Measurements from ENCODE around the gene SDC4. TPM values are rescaled to one million over a fixed set of nuclear protein-coding genes. Genes with fewer than 3 reads are reported as not detected.
A peak's percentile ranks its signal among the peaks of the same experiment; 100 is the strongest.

SDC4 gene
- total and polyA plus RNA-seq, 5 donors, result 57.5 to 125 (median 62.3) TPM

GRCh38 chr20:45330476-45330875, 17.7 kb downstream of the SDC4 start:
- DNase-seq (no peak), ATAC-seq (no peak)
- Histone ChIP-seq H3K4me1 (ENCODE audit: control insufficient read depth, insufficient read depth, low read length) (no peaks in the 10 kb centered on the region), H3K27ac (ENCODE audit: low read length) (no peak overlapping the region), H3K9me3 (ENCODE audit: control insufficient read depth, low read length) (no peaks in the 10 kb centered on the region), H3K4me3 (ENCODE audit: low read length) (no peak overlapping the region), H3K27me3 (ENCODE audit: control insufficient read depth, insufficient read depth) (no peaks in the 10 kb centered on the region)
- intact Hi-C loops (cut with DNase I), result no loop called here
- WGBS, result 94% methylated on average over 3 of the region's 3 CpGs

DNA sequence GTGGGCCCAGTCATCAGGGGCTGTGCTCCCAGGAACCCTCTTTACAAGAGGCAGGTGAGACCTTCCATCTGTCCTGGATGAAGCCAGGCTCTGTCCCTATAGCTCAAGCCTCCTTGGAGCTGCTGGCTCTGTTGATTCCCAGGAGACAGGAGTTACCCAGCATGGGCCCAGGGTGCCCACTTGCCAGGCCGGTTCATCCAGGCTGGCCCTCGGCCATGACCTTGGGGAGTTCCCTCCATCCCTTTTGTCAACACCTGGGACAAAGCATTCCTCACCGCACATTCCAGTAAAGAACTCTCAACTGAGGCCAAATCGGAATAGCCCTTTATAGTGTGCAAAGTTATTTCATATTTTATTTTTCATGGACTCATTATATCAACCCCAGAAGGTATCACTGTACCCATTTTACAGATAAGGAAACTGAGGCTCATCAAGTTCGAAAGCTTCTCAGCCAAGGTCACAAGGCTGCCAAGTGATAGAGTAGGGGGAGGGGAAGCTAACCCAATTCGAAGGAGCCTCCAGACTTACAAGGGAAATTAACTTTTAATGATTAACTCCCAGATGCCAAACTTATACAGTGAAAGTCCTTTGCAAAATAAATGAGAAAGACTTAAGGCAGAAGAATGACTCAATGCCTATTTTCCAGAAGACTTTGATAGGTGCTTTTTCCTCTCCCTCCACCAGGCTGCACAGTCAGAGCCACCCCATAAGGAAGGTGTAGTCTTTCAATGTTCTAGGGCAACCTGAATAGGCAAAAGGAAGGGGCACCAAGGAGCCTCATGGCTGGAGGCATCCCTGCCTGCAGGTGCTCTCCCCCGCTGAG, 18.5 kb downstream of the SDC4 start:
- WGBS, result 83% methylated on average over 7 of the region's 7 CpGs
- ATAC-seq, result no peak
- intact Hi-C loops (cut with DNase I), result no loop called here
- no peak for DNase-seq
- no peaks in the 10 kb centered on the region for H3K9me3 ChIP-seq (ENCODE audit: control insufficient read depth, low read length)
- H3K4me1 ChIP-seq (ENCODE audit: control insufficient read depth, insufficient read depth, low read length), result no peaks in the 10 kb centered on the region
- H3K27ac ChIP-seq (ENCODE audit: low read length), result no peak overlapping the region
- H3K4me3 ChIP-seq (ENCODE audit: low read length), result no peak overlapping the region
- H3K27me3 ChIP-seq (ENCODE audit: control insufficient read depth, insufficient read depth), result no peaks in the 10 kb centered on the region

DNA sequence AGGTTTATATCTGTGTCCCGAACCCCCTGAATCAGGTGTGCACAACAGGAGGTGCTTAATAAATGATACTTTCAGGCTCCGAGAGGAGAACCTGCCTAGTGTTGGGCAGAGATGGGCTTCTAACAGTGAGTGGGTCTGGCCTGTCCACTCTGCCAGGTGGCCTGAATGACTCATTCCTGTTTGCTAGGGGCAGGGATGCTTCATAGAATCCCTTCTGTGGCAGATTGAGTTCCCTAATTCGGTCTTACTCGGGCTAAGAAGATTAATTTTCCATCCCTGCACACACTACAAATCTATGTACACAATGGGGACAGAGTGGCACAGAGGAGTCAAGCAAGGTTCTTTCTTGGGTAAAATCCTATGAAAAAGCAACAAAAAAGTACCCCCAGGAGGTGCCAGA, 19.8 kb downstream of the SDC4 start:
- H3K4me1 ChIP-seq (ENCODE audit: control insufficient read depth, insufficient read depth, low read length), result no peaks in the 10 kb centered on the region
- H3K27ac ChIP-seq (ENCODE audit: low read length), result no peak overlapping the region
- WGBS, result 93% methylated on average over 4 of the region's 4 CpGs
- DNase-seq (no peak), ATAC-seq (no peak)
- H3K27me3 ChIP-seq (ENCODE audit: control insufficient read depth, insufficient read depth), result no peaks in the 10 kb centered on the region
- no peaks in the 10 kb centered on the region for H3K9me3 ChIP-seq (ENCODE audit: control insufficient read depth, low read length)
- H3K4me3 ChIP-seq (ENCODE audit: low read length), result no peak overlapping the region
- intact Hi-C loops (cut with DNase I), result no loop called here

DNA sequence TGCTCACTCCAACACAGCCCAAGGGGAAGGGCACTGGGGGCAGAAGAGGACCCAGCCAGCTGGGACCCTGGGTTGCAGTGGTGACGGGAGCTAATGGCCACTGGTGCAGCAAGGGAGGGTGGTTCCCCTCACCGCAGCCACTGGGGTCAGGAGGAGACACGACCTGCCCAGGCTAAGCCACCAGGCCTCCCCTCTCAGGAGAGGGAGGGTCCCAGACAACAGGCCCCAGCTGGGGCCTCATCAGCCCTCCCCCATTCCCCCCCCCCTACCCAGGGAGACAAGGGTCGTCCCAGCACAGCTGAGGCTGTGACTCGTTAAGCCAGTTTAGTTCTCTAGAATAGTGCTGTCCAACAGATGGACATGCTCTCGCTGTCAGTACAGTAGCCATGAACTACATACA, 22.9 kb downstream of the SDC4 start:
- peak in 1 of 2 donors; percentile 6 for ATAC-seq
- Histone ChIP-seq H3K4me3 (ENCODE audit: low read length) (no peak overlapping the region), H3K9me3 (ENCODE audit: control insufficient read depth, low read length) (no peaks in the 10 kb centered on the region), H3K27ac (ENCODE audit: low read length) (no peak overlapping the region), H3K27me3 (ENCODE audit: control insufficient read depth, insufficient read depth) (no peaks in the 10 kb centered on the region), H3K4me1 (ENCODE audit: control insufficient read depth, insufficient read depth, low read length) (no peaks in the 10 kb centered on the region)
- no peak for DNase-seq
- intact Hi-C loops (cut with DNase I), result no loop called here
- WGBS, result 60% methylated on average over 6 of the region's 6 CpGs

GRCh38 chr20:45323731-45324130, 24.5 kb downstream of the SDC4 start:
- Histone ChIP-seq H3K9me3 (ENCODE audit: control insufficient read depth, low read length) (no peaks in the 10 kb centered on the region), H3K4me1 (ENCODE audit: control insufficient read depth, insufficient read depth, low read length) (no peaks in the 10 kb centered on the region), H3K27me3 (ENCODE audit: control insufficient read depth, insufficient read depth) (no peaks in the 10 kb centered on the region), H3K4me3 (ENCODE audit: low read length) (no peak overlapping the region), H3K27ac (ENCODE audit: low read length) (no peak overlapping the region)
- no peak for DNase-seq
- intact Hi-C loops (cut with DNase I), result loop anchor here in 2 of 4 donors (5.0 kb wide), 2 partner anchors 44 to 114 kb away; no protein-coding TSS in a partner anchor
- ATAC-seq, result no peak

DNA sequence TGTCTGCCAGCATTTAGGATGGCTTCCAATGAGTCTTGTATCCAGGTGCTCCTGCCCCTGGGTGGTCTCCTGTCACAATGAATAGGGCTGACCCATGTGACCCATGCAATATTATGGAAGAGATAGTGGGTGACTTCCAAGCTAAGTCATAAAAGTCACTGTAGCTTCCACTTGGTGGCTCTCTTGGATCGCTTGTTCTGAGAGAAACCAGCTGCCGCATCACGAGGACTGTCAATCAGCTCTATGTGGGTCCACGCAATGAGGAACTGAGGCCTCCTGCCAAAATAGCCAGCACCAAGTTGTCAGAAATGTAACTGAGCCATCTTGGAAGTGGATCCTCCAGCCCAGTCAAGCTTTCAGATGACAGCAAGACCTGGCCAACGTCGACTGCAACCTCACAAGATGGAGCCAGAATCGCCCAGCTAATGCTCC, 25.3 kb downstream of the SDC4 start:
- H3K4me3 ChIP-seq (ENCODE audit: low read length), result no peak overlapping the region
- H3K27ac ChIP-seq (ENCODE audit: low read length), result no peak overlapping the region
- no peaks in the 10 kb centered on the region for H3K4me1 ChIP-seq (ENCODE audit: control insufficient read depth, insufficient read depth, low read length)
- peak; percentile 61 to 66 for ATAC-seq
- H3K27me3 ChIP-seq (ENCODE audit: control insufficient read depth, insufficient read depth), result no peaks in the 10 kb centered on the region
- H3K9me3 ChIP-seq (ENCODE audit: control insufficient read depth, low read length), result no peaks in the 10 kb centered on the region
- intact Hi-C loops (cut with DNase I), result loop anchor here in 2 of 4 donors (5.0 kb wide), 2 partner anchors 44 to 114 kb away; no protein-coding TSS in a partner anchor
- DNase-seq, result peak in 2 of 3 donors; percentile 50 to 70
- WGBS, result 39% methylated on average over 7 of the region's 7 CpGs

DNA sequence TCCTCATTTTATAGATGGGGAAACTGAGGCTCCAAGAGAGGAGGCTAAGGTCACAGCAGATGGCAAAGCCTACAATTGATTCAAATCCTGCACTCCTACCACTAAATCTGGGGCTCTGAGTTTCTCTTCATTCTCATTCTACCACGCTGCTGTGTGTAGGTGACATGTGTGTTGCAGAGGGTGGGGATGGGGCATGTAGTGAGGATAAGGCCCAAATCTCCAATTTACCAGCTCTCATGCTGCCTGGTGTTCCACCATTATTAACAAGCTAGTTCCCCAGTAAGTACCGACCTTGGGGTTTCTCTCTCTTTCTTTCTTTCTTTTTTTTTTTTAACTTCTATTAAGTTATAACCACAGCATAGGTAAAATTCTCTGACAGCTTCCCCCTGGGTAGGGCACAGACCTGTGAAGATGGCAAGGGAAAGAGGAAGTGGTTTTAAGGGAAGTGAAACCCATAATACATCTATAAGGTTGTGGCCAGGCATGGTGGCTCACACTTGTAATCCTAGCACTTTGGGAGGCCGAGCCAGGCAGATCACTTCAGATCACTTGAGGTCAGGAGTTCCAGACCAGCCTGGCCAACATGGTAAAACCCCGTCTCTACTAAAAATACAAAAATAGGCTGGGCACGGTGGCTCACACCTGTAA, 27.2 kb downstream of the SDC4 start:
- DNase-seq (no peak), ATAC-seq (no peak)
- intact Hi-C loops (cut with DNase I), result loop anchor here in 2 of 4 donors (5.0 kb wide), 2 partner anchors 46 to 116 kb away; no protein-coding TSS in a partner anchor
- H3K27ac ChIP-seq (ENCODE audit: low read length), result no peak overlapping the region
- 75% methylated on average over 5 of the region's 5 CpGs for WGBS
- H3K27me3 ChIP-seq (ENCODE audit: control insufficient read depth, insufficient read depth), result no peaks in the 10 kb centered on the region
- H3K4me3 ChIP-seq (ENCODE audit: low read length), result no peak overlapping the region
- no peaks in the 10 kb centered on the region for H3K4me1 ChIP-seq (ENCODE audit: control insufficient read depth, insufficient read depth, low read length)
- no peaks in the 10 kb centered on the region for H3K9me3 ChIP-seq (ENCODE audit: control insufficient read depth, low read length)

GRCh38 chr20:45318948-45319347, 29.3 kb downstream of the SDC4 start:
- no peaks in the 10 kb centered on the region for H3K4me1 ChIP-seq (ENCODE audit: control insufficient read depth, insufficient read depth, low read length)
- ATAC-seq (no peak), DNase-seq (no peak)
- H3K27ac ChIP-seq (ENCODE audit: low read length), result no peak overlapping the region
- H3K27me3 ChIP-seq (ENCODE audit: control insufficient read depth, insufficient read depth), result no peaks in the 10 kb centered on the region
- no peak overlapping the region for H3K4me3 ChIP-seq (ENCODE audit: low read length)
- 78% methylated on average over 2 of the region's 2 CpGs for WGBS
- no peaks in the 10 kb centered on the region for H3K9me3 ChIP-seq (ENCODE audit: control insufficient read depth, low read length)
- intact Hi-C loops (cut with DNase I), result loop anchor here (5.0 to 10.0 kb wide), 5 partner anchors 118 to 456 kb away; no protein-coding TSS in a partner anchor

DNA sequence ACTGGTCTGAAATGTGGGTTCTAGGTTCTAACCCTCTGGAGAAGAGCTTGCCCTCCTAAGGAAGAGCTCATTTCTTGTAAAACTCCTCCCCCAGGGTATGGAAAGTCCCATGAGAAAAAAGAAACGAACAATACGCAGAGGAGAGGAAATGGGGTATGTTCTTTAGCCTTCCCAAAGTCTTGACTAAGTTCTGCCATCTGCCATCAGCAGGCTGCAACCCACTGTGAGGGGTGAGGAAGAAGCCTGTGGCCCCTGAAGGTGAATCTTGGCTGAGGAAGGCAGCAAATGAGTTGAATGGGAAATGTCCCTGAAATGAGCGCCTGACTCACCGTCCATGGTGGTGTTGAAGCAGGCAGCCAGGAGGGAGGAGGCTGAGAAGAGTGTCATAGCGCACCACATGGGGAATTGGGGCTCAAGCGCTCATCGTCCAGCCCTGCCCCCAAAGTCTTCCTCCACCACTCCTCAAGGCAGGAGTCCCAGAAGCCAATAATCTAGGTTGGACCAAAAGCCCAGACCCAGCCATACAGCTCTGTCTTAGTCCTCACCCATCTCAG, 29.8 kb downstream of the SDC4 start:
- no peak overlapping the region for H3K27ac ChIP-seq (ENCODE audit: low read length)
- WGBS, result 74% methylated on average over 7 of the region's 7 CpGs
- no peak overlapping the region for H3K4me3 ChIP-seq (ENCODE audit: low read length)
- H3K9me3 ChIP-seq (ENCODE audit: control insufficient read depth, low read length), result no peaks in the 10 kb centered on the region
- no peaks in the 10 kb centered on the region for H3K27me3 ChIP-seq (ENCODE audit: control insufficient read depth, insufficient read depth)
- H3K4me1 ChIP-seq (ENCODE audit: control insufficient read depth, insufficient read depth, low read length), result no peaks in the 10 kb centered on the region
- DNase-seq, result no peak
- intact Hi-C loops (cut with DNase I), result loop anchor here (5.0 to 10.0 kb wide), 5 partner anchors 119 to 456 kb away; no protein-coding TSS in a partner anchor
- ATAC-seq, result no peak

GRCh38 chr20:45317826-45318225, 30.4 kb downstream of the SDC4 start:
- H3K4me3 ChIP-seq (ENCODE audit: low read length), result no peak overlapping the region
- no peak overlapping the region for H3K27ac ChIP-seq (ENCODE audit: low read length)
- no peak for DNase-seq
- intact Hi-C loops (cut with DNase I), result loop anchor here (5.0 to 10.0 kb wide), 5 partner anchors 119 to 457 kb away; no protein-coding TSS in a partner anchor
- 69% methylated on average over 3 of the region's 3 CpGs for WGBS
- no peak for ATAC-seq
- no peaks in the 10 kb centered on the region for H3K27me3 ChIP-seq (ENCODE audit: control insufficient read depth, insufficient read depth)
- no peaks in the 10 kb centered on the region for H3K4me1 ChIP-seq (ENCODE audit: control insufficient read depth, insufficient read depth, low read length)
- H3K9me3 ChIP-seq (ENCODE audit: control insufficient read depth, low read length), result no peaks in the 10 kb centered on the region
